ENCODE measurements around the gene CHAD.
"Not testable (repeated sequence)": the region's sequence is repeated elsewhere in the genome, so short reads cannot be mapped to it uniquely, and the experiment has no call there.

The CHAD gene

DNA sequence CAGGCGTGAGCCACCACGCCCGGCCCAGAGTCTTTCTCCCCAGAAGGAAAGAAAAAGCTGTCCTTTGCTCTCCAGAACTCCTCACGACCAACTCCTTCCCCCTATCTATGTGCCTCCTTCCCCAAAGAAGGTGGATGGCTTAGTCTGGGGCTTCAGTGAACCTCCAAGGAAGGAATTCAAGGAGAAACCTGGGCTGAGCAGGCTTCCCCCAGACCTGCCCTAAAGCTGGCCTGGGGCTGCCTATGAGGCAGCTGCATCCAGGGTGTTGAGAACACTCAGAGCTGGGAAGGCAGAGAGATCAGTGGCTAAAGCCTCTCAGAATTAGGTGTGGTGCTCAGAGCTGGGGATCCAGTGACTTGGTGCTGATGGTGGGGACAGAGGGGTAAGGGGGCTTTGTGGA is 38.9 kb downstream of the CHAD start:
- TF ChIP-seq CSDC2 (CRISPR knock-in tag; IDR thresholded peaks at IDR 0.05) (no peak), OSR1 (CRISPR knock-in tag; IDR thresholded peaks at IDR 0.05) (no peak), ESRRG (CRISPR knock-in tag; IDR thresholded peaks at IDR 0.05) (no peak), RARB (CRISPR knock-in tag; IDR thresholded peaks at IDR 0.05) (no peak), ZNF8 (CRISPR knock-in tag; IDR thresholded peaks at IDR 0.05) (no peak), ZC3H10 (CRISPR knock-in tag; IDR thresholded peaks at IDR 0.05) (no peak), BACH2 (CRISPR knock-in tag; IDR thresholded peaks at IDR 0.05; ENCODE audit: borderline replicate concordance) (no peak), TOX (CRISPR knock-in tag; IDR thresholded peaks at IDR 0.05; ENCODE audit: borderline replicate concordance) (no peak), ARNTL (CRISPR knock-in tag; IDR thresholded peaks at IDR 0.05; ENCODE audit: borderline replicate concordance, low read depth) (no peak), ZNF565 (CRISPR knock-in tag; conservative IDR thresholded peaks at IDR 0.05; ENCODE audit: low read depth) (no peak), PPARA (CRISPR knock-in tag; IDR thresholded peaks at IDR 0.05; ENCODE audit: borderline replicate concordance) (no peak)
- TF ChIP-seq, protein P1, sequence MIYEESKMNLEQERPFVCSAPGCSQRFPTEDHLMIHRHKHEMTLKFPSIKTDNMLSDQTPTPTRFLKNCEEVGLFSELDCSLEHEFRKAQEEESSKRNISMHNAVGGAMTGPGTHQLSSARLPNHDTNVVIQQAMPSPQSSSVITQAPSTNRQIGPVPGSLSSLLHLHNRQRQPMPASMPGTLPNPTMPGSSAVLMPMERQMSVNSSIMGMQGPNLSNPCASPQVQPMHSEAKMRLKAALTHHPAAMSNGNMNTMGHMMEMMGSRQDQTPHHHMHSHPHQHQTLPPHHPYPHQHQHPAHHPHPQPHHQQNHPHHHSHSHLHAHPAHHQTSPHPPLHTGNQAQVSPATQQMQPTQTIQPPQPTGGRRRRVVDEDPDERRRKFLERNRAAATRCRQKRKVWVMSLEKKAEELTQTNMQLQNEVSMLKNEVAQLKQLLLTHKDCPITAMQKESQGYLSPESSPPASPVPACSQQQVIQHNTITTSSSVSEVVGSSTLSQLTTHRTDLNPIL (CRISPR knock-in tag; IDR thresholded peaks at IDR 0.05; ENCODE audit: low read depth) = no peak
- TF ChIP-seq, protein P2, sequence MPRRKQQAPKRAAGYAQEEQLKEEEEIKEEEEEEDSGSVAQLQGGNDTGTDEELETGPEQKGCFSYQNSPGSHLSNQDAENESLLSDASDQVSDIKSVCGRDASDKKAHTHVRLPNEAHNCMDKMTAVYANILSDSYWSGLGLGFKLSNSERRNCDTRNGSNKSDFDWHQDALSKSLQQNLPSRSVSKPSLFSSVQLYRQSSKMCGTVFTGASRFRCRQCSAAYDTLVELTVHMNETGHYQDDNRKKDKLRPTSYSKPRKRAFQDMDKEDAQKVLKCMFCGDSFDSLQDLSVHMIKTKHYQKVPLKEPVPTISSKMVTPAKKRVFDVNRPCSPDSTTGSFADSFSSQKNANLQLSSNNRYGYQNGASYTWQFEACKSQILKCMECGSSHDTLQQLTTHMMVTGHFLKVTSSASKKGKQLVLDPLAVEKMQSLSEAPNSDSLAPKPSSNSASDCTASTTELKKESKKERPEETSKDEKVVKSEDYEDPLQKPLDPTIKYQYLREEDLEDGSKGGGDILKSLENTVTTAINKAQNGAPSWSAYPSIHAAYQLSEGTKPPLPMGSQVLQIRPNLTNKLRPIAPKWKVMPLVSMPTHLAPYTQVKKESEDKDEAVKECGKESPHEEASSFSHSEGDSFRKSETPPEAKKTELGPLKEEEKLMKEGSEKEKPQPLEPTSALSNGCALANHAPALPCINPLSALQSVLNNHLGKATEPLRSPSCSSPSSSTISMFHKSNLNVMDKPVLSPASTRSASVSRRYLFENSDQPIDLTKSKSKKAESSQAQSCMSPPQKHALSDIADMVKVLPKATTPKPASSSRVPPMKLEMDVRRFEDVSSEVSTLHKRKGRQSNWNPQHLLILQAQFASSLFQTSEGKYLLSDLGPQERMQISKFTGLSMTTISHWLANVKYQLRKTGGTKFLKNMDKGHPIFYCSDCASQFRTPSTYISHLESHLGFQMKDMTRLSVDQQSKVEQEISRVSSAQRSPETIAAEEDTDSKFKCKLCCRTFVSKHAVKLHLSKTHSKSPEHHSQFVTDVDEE (CRISPR knock-in tag; IDR thresholded peaks at IDR 0.05) = no peak
- TF ChIP-seq, protein P3, sequence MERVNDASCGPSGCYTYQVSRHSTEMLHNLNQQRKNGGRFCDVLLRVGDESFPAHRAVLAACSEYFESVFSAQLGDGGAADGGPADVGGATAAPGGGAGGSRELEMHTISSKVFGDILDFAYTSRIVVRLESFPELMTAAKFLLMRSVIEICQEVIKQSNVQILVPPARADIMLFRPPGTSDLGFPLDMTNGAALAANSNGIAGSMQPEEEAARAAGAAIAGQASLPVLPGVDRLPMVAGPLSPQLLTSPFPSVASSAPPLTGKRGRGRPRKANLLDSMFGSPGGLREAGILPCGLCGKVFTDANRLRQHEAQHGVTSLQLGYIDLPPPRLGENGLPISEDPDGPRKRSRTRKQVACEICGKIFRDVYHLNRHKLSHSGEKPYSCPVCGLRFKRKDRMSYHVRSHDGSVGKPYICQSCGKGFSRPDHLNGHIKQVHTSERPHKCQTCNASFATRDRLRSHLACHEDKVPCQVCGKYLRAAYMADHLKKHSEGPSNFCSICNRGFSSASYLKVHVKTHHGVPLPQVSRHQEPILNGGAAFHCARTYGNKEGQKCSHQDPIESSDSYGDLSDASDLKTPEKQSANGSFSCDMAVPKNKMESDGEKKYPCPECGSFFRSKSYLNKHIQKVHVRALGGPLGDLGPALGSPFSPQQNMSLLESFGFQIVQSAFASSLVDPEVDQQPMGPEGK (CRISPR knock-in tag; IDR thresholded peaks at IDR 0.05; ENCODE audit: borderline replicate concordance) = no peak
- no peak for ATAC-seq

DNA sequence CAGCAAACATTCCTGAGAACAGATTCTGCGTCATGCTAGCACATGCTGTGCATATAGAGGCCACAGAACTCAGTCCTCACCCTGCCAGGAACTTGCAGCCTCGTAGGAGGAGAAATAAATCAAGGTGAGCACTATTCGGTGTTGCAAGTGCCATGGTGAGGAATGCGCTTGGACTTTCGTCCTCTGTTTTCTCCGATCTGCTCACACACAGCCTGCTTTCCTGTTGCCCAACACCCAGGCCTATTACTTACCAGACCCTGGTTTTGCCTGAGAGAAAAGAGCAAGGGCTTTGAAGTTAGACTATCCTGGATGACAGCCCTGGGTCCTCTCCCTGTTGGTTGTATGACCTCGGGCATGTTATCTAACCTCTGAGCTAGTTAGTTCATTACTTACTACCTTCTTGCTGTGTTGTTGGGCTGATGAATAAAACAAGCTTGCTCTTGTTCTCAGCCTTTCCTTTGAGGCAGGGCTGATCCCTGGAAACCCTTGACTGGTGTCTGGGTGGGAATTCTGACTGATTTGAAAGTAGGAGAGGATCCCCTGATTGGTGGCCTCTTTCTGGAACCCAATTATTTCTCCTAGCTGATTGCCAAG is 39.8 kb downstream of the CHAD start:
- no peak for ATAC-seq
- TF ChIP-seq RARB (CRISPR knock-in tag; IDR thresholded peaks at IDR 0.05) (no peak), ISL1 (CRISPR knock-in tag; IDR thresholded peaks at IDR 0.05) (no peak), ZNF8 (CRISPR knock-in tag; IDR thresholded peaks at IDR 0.05) (no peak), OSR1 (CRISPR knock-in tag; IDR thresholded peaks at IDR 0.05) (no peak), ZFP30 (CRISPR knock-in tag; IDR thresholded peaks at IDR 0.05) (no peak), TOX (CRISPR knock-in tag; IDR thresholded peaks at IDR 0.05; ENCODE audit: borderline replicate concordance) (no peak), TCF4 (CRISPR knock-in tag; IDR thresholded peaks at IDR 0.05; ENCODE audit: borderline replicate concordance) (no peak), GLIS3 (CRISPR knock-in tag; IDR thresholded peaks at IDR 0.05) (no peak)
- TF ChIP-seq, protein P1 (CRISPR knock-in tag; IDR thresholded peaks at IDR 0.05; ENCODE audit: low read depth) = no peak
- TF ChIP-seq, protein P4, sequence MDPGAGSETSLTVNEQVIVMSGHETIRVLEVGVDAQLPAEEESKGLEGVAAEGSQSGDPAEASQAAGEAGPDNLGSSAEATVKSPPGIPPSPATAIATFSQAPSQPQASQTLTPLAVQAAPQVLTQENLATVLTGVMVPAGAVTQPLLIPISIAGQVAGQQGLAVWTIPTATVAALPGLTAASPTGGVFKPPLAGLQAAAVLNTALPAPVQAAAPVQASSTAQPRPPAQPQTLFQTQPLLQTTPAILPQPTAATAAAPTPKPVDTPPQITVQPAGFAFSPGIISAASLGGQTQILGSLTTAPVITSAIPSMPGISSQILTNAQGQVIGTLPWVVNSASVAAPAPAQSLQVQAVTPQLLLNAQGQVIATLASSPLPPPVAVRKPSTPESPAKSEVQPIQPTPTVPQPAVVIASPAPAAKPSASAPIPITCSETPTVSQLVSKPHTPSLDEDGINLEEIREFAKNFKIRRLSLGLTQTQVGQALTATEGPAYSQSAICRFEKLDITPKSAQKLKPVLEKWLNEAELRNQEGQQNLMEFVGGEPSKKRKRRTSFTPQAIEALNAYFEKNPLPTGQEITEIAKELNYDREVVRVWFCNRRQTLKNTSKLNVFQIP (CRISPR knock-in tag; IDR thresholded peaks at IDR 0.05; ENCODE audit: borderline replicate concordance, low read depth) = no peak

DNA sequence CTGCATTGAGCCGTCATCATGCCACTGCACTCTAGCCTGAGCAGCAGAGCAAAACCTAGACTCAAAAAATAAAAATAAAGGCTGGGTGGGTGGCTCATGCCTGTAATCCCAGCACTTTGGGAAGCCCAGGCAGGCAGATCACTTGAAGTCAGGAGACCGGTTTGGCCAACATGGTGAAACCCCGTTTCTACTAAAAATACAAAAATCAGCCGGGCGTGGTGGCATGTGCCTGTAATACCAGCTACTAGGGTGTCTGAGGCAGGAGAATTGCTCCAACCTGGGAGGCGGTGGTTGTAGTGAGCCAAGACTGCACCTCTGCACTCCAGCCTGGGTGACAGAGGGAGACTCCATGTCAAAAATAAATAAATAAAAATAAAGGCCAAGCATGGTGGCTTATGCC is 40.6 kb downstream of the CHAD start:
- ATAC-seq = not testable (repeated sequence)

All from SK-N-SH treated with all-trans-retinoic acid at 6 μM for 48 hours (cell line).